ENCODE results near the gene TAF1D.

The TAF1D gene

GRCh38 chr11:93757301-93757700, 16.0 kb upstream of the TAF1D start:
- TF ChIP-seq POLR2AphosphoS5 (IDR thresholded peaks at IDR 0.05; ENCODE audit: low read depth) (no peak), SPI1 (IDR thresholded peaks at IDR 0.05; ENCODE audit: borderline replicate concordance, low read depth) (no peak), CTCF (IDR thresholded peaks at IDR 0.05; ENCODE audit: insufficient read depth, low read length) (no peak), GABPA (IDR thresholded peaks at IDR 0.05; ENCODE audit: low read depth) (no peak), REST (IDR thresholded peaks at IDR 0.05; ENCODE audit: insufficient replicate concordance, low read depth) (no peak)
- no peak for DNase-seq (ENCODE audit: low read depth in 1 of 2, low spot score in 1 of 2)
- H3K27ac ChIP-seq (replicated peaks) = no peak overlapping the region
- H3K4me3 ChIP-seq (replicated peaks; ENCODE audit: insufficient read depth, low read length) = no peak overlapping the region
- no peaks in the 10 kb centered on the region for H3K27me3 ChIP-seq (ENCODE audit: insufficient read depth, poor library complexity, severe bottlenecking)

DNA sequence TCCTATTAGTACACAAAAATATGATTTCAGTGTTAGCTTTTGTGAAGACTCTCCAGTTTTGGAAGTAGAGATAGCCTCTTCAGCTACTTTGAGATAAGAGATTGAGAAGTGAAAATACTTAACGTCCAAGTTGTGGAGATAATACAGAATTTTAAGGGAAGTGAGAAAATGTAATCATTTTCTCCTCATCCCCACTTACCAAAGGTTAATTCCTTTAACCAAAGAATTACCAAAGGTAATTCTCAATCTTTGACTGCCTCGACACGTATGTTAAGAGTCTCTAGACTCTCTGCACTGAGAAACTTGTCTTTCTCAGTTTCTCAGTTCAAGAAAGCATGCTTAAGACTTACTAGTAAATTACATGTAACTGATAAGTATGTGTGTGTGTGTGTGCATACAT, 15.5 kb upstream of the TAF1D start:
- TF ChIP-seq POLR2AphosphoS5 (IDR thresholded peaks at IDR 0.05; ENCODE audit: low read depth) = no peak
- TF ChIP-seq GABPA (IDR thresholded peaks at IDR 0.05; ENCODE audit: low read depth) = no peak
- TF ChIP-seq REST (IDR thresholded peaks at IDR 0.05; ENCODE audit: insufficient replicate concordance, low read depth) = no peak
- H3K27ac ChIP-seq (replicated peaks) = no peak overlapping the region
- no peaks in the 10 kb centered on the region for H3K27me3 ChIP-seq (ENCODE audit: insufficient read depth, poor library complexity, severe bottlenecking)
- no peak for DNase-seq (ENCODE audit: low read depth in 1 of 2, low spot score in 1 of 2)
- no peak overlapping the region for H3K4me3 ChIP-seq (replicated peaks; ENCODE audit: insufficient read depth, low read length)

DNA sequence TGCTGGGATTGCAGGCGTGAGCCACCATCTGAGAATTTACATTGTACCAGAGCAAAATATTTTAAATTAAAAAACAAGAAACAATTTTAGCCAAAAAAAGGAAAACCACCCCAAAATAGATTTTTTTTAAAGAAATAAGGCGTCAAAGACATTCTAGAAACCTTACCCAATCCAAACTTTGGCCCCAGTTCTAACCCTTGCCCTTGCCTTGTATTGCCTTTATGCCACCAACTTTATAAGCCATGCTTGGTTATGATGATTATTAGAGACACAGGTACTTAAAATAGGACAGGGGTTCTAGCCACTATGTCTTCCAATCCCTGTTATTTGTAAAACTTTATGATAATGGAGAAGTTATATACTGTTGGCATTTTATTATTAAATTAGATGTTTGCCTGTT, 11.9 kb upstream of the TAF1D start:
- no peak for DNase-seq (ENCODE audit: low read depth in 1 of 2, low spot score in 1 of 2)
- Histone ChIP-seq H3K27ac (replicated peaks) (no peak overlapping the region), H3K27me3 (ENCODE audit: insufficient read depth, poor library complexity, severe bottlenecking) (no peaks in the 10 kb centered on the region), H3K4me3 (replicated peaks; ENCODE audit: insufficient read depth, low read length) (no peak overlapping the region)
- TF ChIP-seq SPI1 (IDR thresholded peaks at IDR 0.05; ENCODE audit: borderline replicate concordance, low read depth) = no peak
- TF ChIP-seq POLR2AphosphoS5 (IDR thresholded peaks at IDR 0.05; ENCODE audit: low read depth) = no peak
- no peak for TF ChIP-seq GABPA (IDR thresholded peaks at IDR 0.05; ENCODE audit: low read depth)
- no peak for TF ChIP-seq REST (IDR thresholded peaks at IDR 0.05; ENCODE audit: insufficient replicate concordance, low read depth)
- no peak for TF ChIP-seq CTCF (IDR thresholded peaks at IDR 0.05; ENCODE audit: insufficient read depth, low read length)

GRCh38 chr11:93751001-93751400, 9.7 kb upstream of the TAF1D start:
- no peak for TF ChIP-seq POLR2AphosphoS5 (IDR thresholded peaks at IDR 0.05; ENCODE audit: low read depth)
- no peak for TF ChIP-seq REST (IDR thresholded peaks at IDR 0.05; ENCODE audit: insufficient replicate concordance, low read depth)
- TF ChIP-seq SPI1 (IDR thresholded peaks at IDR 0.05; ENCODE audit: borderline replicate concordance, low read depth) = no peak
- TF ChIP-seq CTCF (IDR thresholded peaks at IDR 0.05; ENCODE audit: insufficient read depth, low read length) = no peak
- TF ChIP-seq GABPA (IDR thresholded peaks at IDR 0.05; ENCODE audit: low read depth) = no peak
- Histone ChIP-seq H3K27ac (replicated peaks) (no peak overlapping the region), H3K4me3 (replicated peaks; ENCODE audit: insufficient read depth, low read length) (no peak overlapping the region), H3K27me3 (ENCODE audit: insufficient read depth, poor library complexity, severe bottlenecking) (no peaks in the 10 kb centered on the region)
- no peak for DNase-seq (ENCODE audit: low read depth in 1 of 2, low spot score in 1 of 2)
